Glutamatergic neuron (in vitro differentiated cells): ENCODE measurements around the gene RPL18. TPM values are rescaled to one million over a fixed set of nuclear protein-coding genes. Genes with fewer than 3 reads are reported as not detected.
A peak's percentile ranks its signal among the peaks of the same experiment; 100 is the strongest.

ENCODE experiments used
- DNase-seq: peaks from one replicate; pipeline ENCODE4 v3.0.0; 2022
- H3K27ac Mint-ChIP-seq: one replicate; pipeline ENCODE4 v1.8.0; 2020; ENCODE audit warnings: mild to moderate bottlenecking, mixed read lengths, inconsistent platforms; ENCODE audit not compliant: unreplicated experiment
- H3K27me3 Mint-ChIP-seq: one replicate; pipeline ENCODE4 v1.8.0; 2020; ENCODE audit warnings: mild to moderate bottlenecking, moderate library complexity, mixed read lengths, inconsistent platforms; ENCODE audit not compliant: unreplicated experiment
- H3K36me3 Mint-ChIP-seq: one replicate; pipeline ENCODE4 v1.8.0; 2020; ENCODE audit warnings: mild to moderate bottlenecking, mixed read lengths, inconsistent platforms; ENCODE audit not compliant: unreplicated experiment
- H3K4me1 Mint-ChIP-seq: one replicate; pipeline ENCODE4 v1.8.0; 2020; ENCODE audit warnings: mild to moderate bottlenecking, low read depth, mixed read lengths, inconsistent platforms; ENCODE audit not compliant: unreplicated experiment
- H3K4me3 Mint-ChIP-seq: one replicate; pipeline ENCODE4 v1.8.0; 2020; ENCODE audit warnings: mild to moderate bottlenecking, mixed read lengths, inconsistent platforms; ENCODE audit not compliant: unreplicated experiment
- H3K9me3 Mint-ChIP-seq: one replicate; pipeline ENCODE4 v1.8.0; 2020; ENCODE audit warnings: mild to moderate bottlenecking, moderate library complexity, mixed read lengths, inconsistent platforms; ENCODE audit not compliant: unreplicated experiment
- total RNA-seq: library from RNA; stranded (reverse); fragmentation: NEBNext Ultra II Directional; extraction: Animal tissue kit (Norgen Biotek cat#: 25700); gene quantifications from one replicate; pipeline ENCODE4 v1.2.1, GENCODE V29; 2021; ENCODE audit not compliant: unreplicated experiment
- TF ChIP-seq, protein P1 (sequence below): fragments of 200-600 bp; sonication (generic); IDR thresholded peaks from one replicate; pipeline ENCODE4 v1.5.0; 2021; ENCODE audit not compliant: partially characterized antibody, unreplicated experiment

The RPL18 gene
- total RNA-seq, 1 donor from 2014 or later = 1,011 TPM

GRCh38 chr19:48639483-48640375 lies 20.8 kb upstream of the RPL18 start:
- no peak for DNase-seq
- Mint-ChIP-seq H3K4me3 (peak overlapping the region; percentile 9), H3K36me3 (peaks cover 4% of the 10 kb centered on the region), H3K4me1 (peaks cover 10% of the 10 kb centered on the region), H3K9me3 (peaks cover 6% of the 10 kb centered on the region), H3K27ac (no peak overlapping the region), H3K27me3 (peaks cover 20% of the 10 kb centered on the region)
- TF ChIP-seq, protein P1, sequence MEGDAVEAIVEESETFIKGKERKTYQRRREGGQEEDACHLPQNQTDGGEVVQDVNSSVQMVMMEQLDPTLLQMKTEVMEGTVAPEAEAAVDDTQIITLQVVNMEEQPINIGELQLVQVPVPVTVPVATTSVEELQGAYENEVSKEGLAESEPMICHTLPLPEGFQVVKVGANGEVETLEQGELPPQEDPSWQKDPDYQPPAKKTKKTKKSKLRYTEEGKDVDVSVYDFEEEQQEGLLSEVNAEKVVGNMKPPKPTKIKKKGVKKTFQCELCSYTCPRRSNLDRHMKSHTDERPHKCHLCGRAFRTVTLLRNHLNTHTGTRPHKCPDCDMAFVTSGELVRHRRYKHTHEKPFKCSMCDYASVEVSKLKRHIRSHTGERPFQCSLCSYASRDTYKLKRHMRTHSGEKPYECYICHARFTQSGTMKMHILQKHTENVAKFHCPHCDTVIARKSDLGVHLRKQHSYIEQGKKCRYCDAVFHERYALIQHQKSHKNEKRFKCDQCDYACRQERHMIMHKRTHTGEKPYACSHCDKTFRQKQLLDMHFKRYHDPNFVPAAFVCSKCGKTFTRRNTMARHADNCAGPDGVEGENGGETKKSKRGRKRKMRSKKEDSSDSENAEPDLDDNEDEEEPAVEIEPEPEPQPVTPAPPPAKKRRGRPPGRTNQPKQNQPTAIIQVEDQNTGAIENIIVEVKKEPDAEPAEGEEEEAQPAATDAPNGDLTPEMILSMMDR = no peak

GRCh38 chr19:48638831-48639381 lies 19.9 kb upstream of the RPL18 start:
- TF ChIP-seq, protein P1 = no peak
- H3K9me3 Mint-ChIP-seq = peaks cover 5% of the 10 kb centered on the region
- peak overlapping the region; percentile 90 for H3K27ac Mint-ChIP-seq
- no peak for DNase-seq
- peaks cover 10% of the 10 kb centered on the region for H3K4me1 Mint-ChIP-seq
- peaks cover 20% of the 10 kb centered on the region for H3K27me3 Mint-ChIP-seq
- peaks cover 4% of the 10 kb centered on the region for H3K36me3 Mint-ChIP-seq
- H3K4me3 Mint-ChIP-seq = peak overlapping the region; percentile 63

DNA sequence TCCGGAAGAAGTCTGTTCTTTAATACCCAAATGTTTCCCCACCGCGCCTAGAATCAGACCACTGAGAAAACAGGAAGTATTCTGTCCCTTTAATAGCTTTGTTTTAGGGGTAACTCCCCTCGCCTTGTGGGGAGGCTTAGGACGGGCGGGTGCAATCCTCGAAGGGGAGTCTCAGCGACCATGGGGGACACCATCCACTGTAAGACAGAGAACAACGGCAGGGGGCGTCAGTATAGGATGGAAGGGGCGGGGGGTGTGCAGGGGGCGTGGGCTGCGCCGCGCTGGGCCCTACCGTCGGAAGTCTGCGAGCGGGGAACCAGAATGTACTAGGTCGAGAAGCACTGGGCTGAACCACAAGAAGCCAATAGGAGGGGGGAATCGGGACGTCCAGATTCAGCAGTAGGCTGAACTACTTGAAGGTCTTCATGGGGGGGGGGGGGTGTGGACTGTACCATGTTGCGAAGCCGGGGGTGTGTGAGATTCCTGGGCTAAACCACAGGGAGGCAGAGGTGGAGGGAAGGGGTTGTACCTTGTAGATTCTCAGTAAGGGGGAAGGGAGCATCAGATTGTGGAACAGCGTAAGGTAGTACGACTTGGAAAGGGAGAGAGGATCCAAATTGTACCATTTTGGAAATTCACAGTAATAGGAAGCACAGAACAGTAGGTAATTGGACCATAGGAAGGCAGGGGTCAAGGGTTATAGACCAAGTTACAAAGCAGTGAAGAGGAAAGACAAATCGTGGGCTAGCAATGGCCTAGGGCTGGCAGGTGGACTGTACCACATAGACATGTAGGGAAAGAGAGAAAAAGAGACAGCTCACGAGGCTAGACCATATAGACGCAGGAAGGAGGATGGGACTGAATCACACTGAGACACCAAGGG lies 19.2 kb upstream of the RPL18 start:
- TF ChIP-seq, protein P1 = no peak
- peaks cover 7% of the 10 kb centered on the region for H3K9me3 Mint-ChIP-seq
- peaks cover 22% of the 10 kb centered on the region for H3K27me3 Mint-ChIP-seq
- H3K36me3 Mint-ChIP-seq = peaks cover 4% of the 10 kb centered on the region
- DNase-seq = peak; percentile 73
- H3K4me1 Mint-ChIP-seq = peaks cover 13% of the 10 kb centered on the region
- H3K4me3 Mint-ChIP-seq = peak overlapping the region; percentile 86
- H3K27ac Mint-ChIP-seq = peak overlapping the region; percentile 90

DNA sequence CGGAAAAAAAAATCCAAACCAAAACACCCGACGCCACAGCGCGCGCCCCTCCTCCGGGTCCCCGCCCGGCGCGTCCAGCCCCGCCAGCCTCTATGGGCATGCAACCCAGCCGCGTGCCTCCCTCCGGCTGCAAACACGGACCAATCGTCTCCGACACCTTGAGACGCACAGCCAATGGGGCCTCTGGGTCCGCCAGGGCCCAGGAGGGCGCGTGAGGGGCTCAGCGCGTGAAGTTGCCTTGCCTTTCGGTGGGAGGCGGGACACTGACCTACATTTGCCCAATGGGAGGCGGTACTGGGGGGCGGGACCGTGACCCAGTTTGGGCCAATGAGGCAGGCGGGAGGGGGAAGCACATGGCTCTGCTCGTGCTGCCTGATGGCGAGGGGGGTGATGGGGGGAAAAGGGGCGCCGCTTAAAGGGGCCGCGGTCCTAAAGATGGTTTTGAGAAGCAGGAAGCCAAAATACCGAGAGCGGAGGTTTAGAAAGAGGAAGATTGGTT lies 18.5 kb upstream of the RPL18 start:
- peak overlapping the region; percentile 90 for H3K27ac Mint-ChIP-seq
- peak overlapping the region; percentile 86 for H3K4me3 Mint-ChIP-seq
- peaks cover 4% of the 10 kb centered on the region for H3K36me3 Mint-ChIP-seq
- DNase-seq = peak; percentile 95
- peaks cover 20% of the 10 kb centered on the region for H3K27me3 Mint-ChIP-seq
- peaks cover 5% of the 10 kb centered on the region for H3K9me3 Mint-ChIP-seq
- H3K4me1 Mint-ChIP-seq = peaks cover 13% of the 10 kb centered on the region
- TF ChIP-seq, protein P1 = no peak
